ENCODE results near the gene CLEC2L.

The CLEC2L gene

DNA sequence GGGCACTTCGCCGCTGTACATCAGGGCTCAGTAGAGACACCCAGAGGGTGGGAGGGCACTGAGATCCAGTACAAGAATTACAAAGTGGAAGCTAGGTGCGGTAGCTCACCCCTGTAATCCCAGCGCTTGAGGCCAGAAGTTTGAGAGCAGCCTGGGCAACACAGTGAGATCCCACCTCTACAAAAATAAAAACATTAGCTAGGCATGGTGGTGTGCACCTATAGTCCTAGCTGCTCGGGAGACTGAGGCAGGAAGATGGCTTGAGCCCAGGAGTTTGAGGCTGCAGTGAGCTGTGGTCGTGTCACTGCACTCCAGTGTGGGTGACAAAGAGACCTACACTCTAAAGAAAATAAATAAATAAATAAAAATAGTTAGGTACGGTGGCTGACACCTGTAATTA is 64.0 kb downstream of the CLEC2L start:
- Histone ChIP-seq H3K27me3 (ENCODE audit: control insufficient read depth in 1 of 2, insufficient read depth in 1 of 2, low read length in 2 of 2) (no peaks in the 10 kb centered on the region), H3K4ac (ENCODE audit: low read depth in 1 of 2, low read length in 2 of 2) (no peak overlapping the region), H3K4me2 (ENCODE audit: low read length, poor library complexity, severe bottlenecking) (no peak overlapping the region), H2BK12ac (ENCODE audit: low read length in 2 of 2) (no peak overlapping the region), H3K4me3 (ENCODE audit: insufficient read depth in 1 of 2, low read depth in 1 of 2, low read length in 2 of 2) (no peak overlapping the region), H3K9ac (ENCODE audit: low read length) (no peak overlapping the region), H3K79me1 (replicated peaks; ENCODE audit: low read length, poor library complexity, severe bottlenecking) (peaks cover 28% of the 10 kb centered on the region), H2AFZ (ENCODE audit: low read depth, low read length) (no peak overlapping the region), H2BK5ac (ENCODE audit: low read depth, low read length, poor library complexity, severe bottlenecking) (no peak overlapping the region), H4K8ac (ENCODE audit: low read length) (no peak overlapping the region), H3K9me3 (ENCODE audit: control insufficient read depth, low read length) (no peaks in the 10 kb centered on the region), H3K36me3 (ENCODE audit: control insufficient read depth in 1 of 2, insufficient read depth in 2 of 2, low read depth in 1 of 2, low read length in 2 of 2) (peaks cover 67 to 85% of the 10 kb centered on the region in 2 experiments), H2AK5ac (ENCODE audit: low read length, severe bottlenecking) (no peak overlapping the region), H3K23ac (ENCODE audit: low read length in 2 of 2) (no peak overlapping the region), H2BK15ac (ENCODE audit: low read depth, poor library complexity, severe bottlenecking) (no peak overlapping the region), H3K14ac (ENCODE audit: low read length in 2 of 2) (no peak overlapping the region), H3K27ac (ENCODE audit: low read length, poor library complexity, severe bottlenecking) (no peak overlapping the region), H3K18ac (ENCODE audit: low read depth in 1 of 2, low read length in 2 of 2) (no peak overlapping the region), H4K91ac (ENCODE audit: low read length) (no peak overlapping the region), H3K4me1 (ENCODE audit: control insufficient read depth, insufficient read depth, low read depth, low read length) (peaks cover 4% of the 10 kb centered on the region), H2BK120ac (ENCODE audit: low read depth, low read length) (no peak overlapping the region)
- 100% methylated on average over 6 of the region's 7 CpGs for WGBS
- DNase-seq, result no peak

- peak; percentile 76 for DNase-seq
- Histone ChIP-seq H2AK5ac (ENCODE audit: low read length, severe bottlenecking) (no peak overlapping the region), H3K4ac (ENCODE audit: low read depth in 1 of 2, low read length in 2 of 2) (no peak overlapping the region), H3K14ac (ENCODE audit: low read length in 2 of 2) (no peak overlapping the region), H3K4me1 (ENCODE audit: control insufficient read depth, insufficient read depth, low read depth, low read length) (peaks cover 4% of the 10 kb centered on the region), H3K18ac (ENCODE audit: low read depth in 1 of 2, low read length in 2 of 2) (no peak overlapping the region), H2AFZ (ENCODE audit: low read depth, low read length) (no peak overlapping the region), H4K8ac (ENCODE audit: low read length) (no peak overlapping the region), H3K4me2 (ENCODE audit: low read length, poor library complexity, severe bottlenecking) (no peak overlapping the region), H3K27ac (ENCODE audit: low read length, poor library complexity, severe bottlenecking) (no peak overlapping the region), H2BK12ac (ENCODE audit: low read length in 2 of 2) (peak overlapping the region in 1 of 2 experiments; percentile 12), H3K4me3 (ENCODE audit: insufficient read depth in 1 of 2, low read depth in 1 of 2, low read length in 2 of 2) (no peak overlapping the region), H3K9me3 (ENCODE audit: control insufficient read depth, low read length) (no peaks in the 10 kb centered on the region), H3K79me1 (replicated peaks; ENCODE audit: low read length, poor library complexity, severe bottlenecking) (peaks cover 30% of the 10 kb centered on the region), H2BK15ac (ENCODE audit: low read depth, poor library complexity, severe bottlenecking) (no peak overlapping the region), H2BK120ac (ENCODE audit: low read depth, low read length) (no peak overlapping the region), H2BK5ac (ENCODE audit: low read depth, low read length, poor library complexity, severe bottlenecking) (no peak overlapping the region), H4K91ac (ENCODE audit: low read length) (no peak overlapping the region), H3K36me3 (ENCODE audit: control insufficient read depth in 1 of 2, insufficient read depth in 2 of 2, low read depth in 1 of 2, low read length in 2 of 2) (peaks cover 65 to 85% of the 10 kb centered on the region in 2 experiments), H3K9ac (ENCODE audit: low read length) (no peak overlapping the region), H3K27me3 (ENCODE audit: control insufficient read depth in 1 of 2, insufficient read depth in 1 of 2, low read length in 2 of 2) (no peaks in the 10 kb centered on the region), H3K23ac (ENCODE audit: low read length in 2 of 2) (peak overlapping the region in 1 of 2 experiments; percentile 46)
- 83% methylated on average over 6 of the region's 7 CpGs for WGBS
Observed at GRCh38 chr7:139588632-139589031, 65.1 kb downstream of the CLEC2L start.

GRCh38 chr7:139589474-139589873 is 66.0 kb downstream of the CLEC2L start:
- no peak overlapping the region for H3K18ac ChIP-seq (ENCODE audit: low read depth in 1 of 2, low read length in 2 of 2)
- no peaks in the 10 kb centered on the region for H3K9me3 ChIP-seq (ENCODE audit: control insufficient read depth, low read length)
- peak; percentile 13 for DNase-seq
- H3K4me3 ChIP-seq (ENCODE audit: insufficient read depth in 1 of 2, low read depth in 1 of 2, low read length in 2 of 2), result no peak overlapping the region
- no peak overlapping the region for H2BK15ac ChIP-seq (ENCODE audit: low read depth, poor library complexity, severe bottlenecking)
- H3K27me3 ChIP-seq (ENCODE audit: control insufficient read depth in 1 of 2, insufficient read depth in 1 of 2, low read length in 2 of 2), result no peaks in the 10 kb centered on the region
- no peak overlapping the region for H3K23ac ChIP-seq (ENCODE audit: low read length in 2 of 2)
- no peak overlapping the region for H3K4me2 ChIP-seq (ENCODE audit: low read length, poor library complexity, severe bottlenecking)
- no peak overlapping the region for H3K9ac ChIP-seq (ENCODE audit: low read length)
- no peak overlapping the region for H2BK5ac ChIP-seq (ENCODE audit: low read depth, low read length, poor library complexity, severe bottlenecking)
- H2BK12ac ChIP-seq (ENCODE audit: low read length in 2 of 2), result no peak overlapping the region
- no peak overlapping the region for H3K4ac ChIP-seq (ENCODE audit: low read depth in 1 of 2, low read length in 2 of 2)
- peaks cover 4% of the 10 kb centered on the region for H3K4me1 ChIP-seq (ENCODE audit: control insufficient read depth, insufficient read depth, low read depth, low read length)
- H4K91ac ChIP-seq (ENCODE audit: low read length), result no peak overlapping the region
- H3K36me3 ChIP-seq (ENCODE audit: control insufficient read depth in 1 of 2, insufficient read depth in 2 of 2, low read depth in 1 of 2, low read length in 2 of 2), result peaks cover 62 to 85% of the 10 kb centered on the region in 2 experiments
- H4K8ac ChIP-seq (ENCODE audit: low read length), result no peak overlapping the region
- 100% methylated on average over 1 of the region's 1 CpG for WGBS
- H2AFZ ChIP-seq (ENCODE audit: low read depth, low read length), result no peak overlapping the region
- no peak overlapping the region for H3K27ac ChIP-seq (ENCODE audit: low read length, poor library complexity, severe bottlenecking)
- H2AK5ac ChIP-seq (ENCODE audit: low read length, severe bottlenecking), result no peak overlapping the region
- no peak overlapping the region for H3K14ac ChIP-seq (ENCODE audit: low read length in 2 of 2)
- H3K79me1 ChIP-seq (replicated peaks; ENCODE audit: low read length, poor library complexity, severe bottlenecking), result peaks cover 27% of the 10 kb centered on the region
- no peak overlapping the region for H2BK120ac ChIP-seq (ENCODE audit: low read depth, low read length)

DNA sequence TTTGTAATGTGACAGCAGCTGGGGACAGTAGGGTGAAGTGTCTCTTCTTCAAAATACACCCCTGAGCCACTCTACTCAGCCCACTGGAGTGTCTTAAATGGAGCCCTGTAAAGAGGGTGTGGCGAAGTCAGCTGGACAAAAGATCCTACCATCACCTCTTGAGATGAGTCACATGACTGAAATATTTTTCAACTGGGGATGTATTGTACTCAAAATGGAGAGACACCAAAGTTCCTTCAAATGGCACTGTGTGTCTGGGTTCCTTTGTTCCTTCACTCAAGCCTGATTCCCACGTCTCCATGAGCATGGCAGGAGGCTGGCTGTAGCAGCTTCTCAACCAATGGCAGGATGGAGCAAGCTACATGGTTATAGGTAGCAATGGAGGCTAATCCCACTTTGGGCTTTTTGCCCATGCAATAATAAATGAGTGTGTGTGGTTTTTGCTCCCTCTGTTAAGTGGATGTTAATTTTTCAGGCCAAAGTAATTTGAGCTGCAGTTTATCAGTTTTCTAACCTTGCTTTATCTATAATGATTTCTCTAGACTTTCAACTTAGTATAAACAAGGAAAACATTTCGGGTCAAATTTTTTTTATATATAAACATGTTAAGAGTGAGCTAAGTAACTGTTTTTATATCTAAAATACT is 68.2 kb downstream of the CLEC2L start:
- Histone ChIP-seq H2BK5ac (ENCODE audit: low read depth, low read length, poor library complexity, severe bottlenecking) (no peak overlapping the region), H3K23ac (ENCODE audit: low read length in 2 of 2) (no peak overlapping the region), H4K91ac (ENCODE audit: low read length) (no peak overlapping the region), H2BK120ac (ENCODE audit: low read depth, low read length) (no peak overlapping the region), H2BK12ac (ENCODE audit: low read length in 2 of 2) (no peak overlapping the region), H2AK5ac (ENCODE audit: low read length, severe bottlenecking) (no peak overlapping the region), H3K9me3 (ENCODE audit: control insufficient read depth, low read length) (no peaks in the 10 kb centered on the region), H3K4me2 (ENCODE audit: low read length, poor library complexity, severe bottlenecking) (no peak overlapping the region), H4K8ac (ENCODE audit: low read length) (no peak overlapping the region), H3K36me3 (ENCODE audit: control insufficient read depth in 1 of 2, insufficient read depth in 2 of 2, low read depth in 1 of 2, low read length in 2 of 2) (peaks cover 66 to 82% of the 10 kb centered on the region in 2 experiments), H3K18ac (ENCODE audit: low read depth in 1 of 2, low read length in 2 of 2) (no peak overlapping the region), H3K9ac (ENCODE audit: low read length) (no peak overlapping the region), H3K4me3 (ENCODE audit: insufficient read depth in 1 of 2, low read depth in 1 of 2, low read length in 2 of 2) (no peak overlapping the region), H2AFZ (ENCODE audit: low read depth, low read length) (no peak overlapping the region), H3K27me3 (ENCODE audit: control insufficient read depth in 1 of 2, insufficient read depth in 1 of 2, low read length in 2 of 2) (no peaks in the 10 kb centered on the region), H3K27ac (ENCODE audit: low read length, poor library complexity, severe bottlenecking) (no peak overlapping the region), H3K14ac (ENCODE audit: low read length in 2 of 2) (no peak overlapping the region), H3K79me1 (replicated peaks; ENCODE audit: low read length, poor library complexity, severe bottlenecking) (peaks cover 33% of the 10 kb centered on the region), H3K4me1 (ENCODE audit: control insufficient read depth, insufficient read depth, low read depth, low read length) (peaks cover 4% of the 10 kb centered on the region), H3K4ac (ENCODE audit: low read depth in 1 of 2, low read length in 2 of 2) (no peak overlapping the region), H2BK15ac (ENCODE audit: low read depth, poor library complexity, severe bottlenecking) (no peak overlapping the region)
- WGBS, result 100% methylated on average over 1 of the region's 3 CpGs
- no peak for DNase-seq
